Testis (tissue), 3 donors: ENCODE results near the gene ZSWIM6. TPM values are rescaled to one million over a fixed set of nuclear protein-coding genes. Genes with fewer than 3 reads are reported as not detected.

Source experiments
- DNase-seq: peaks from one replicate; pipeline ENCODE4 v3.0.0-alpha.2; 2019
- H3K27ac ChIP-seq, 2 donors: fragments of 200-600 bp; sonication (generic); one replicate each; pipeline ENCODE4 v1.5.1; 2019
- H3K27me3 ChIP-seq: fragments of 200-600 bp; sonication (generic); one replicate; pipeline ENCODE4 v1.5.1; 2019
- H3K36me3 ChIP-seq: fragments of 200-600 bp; sonication (generic); one replicate; pipeline ENCODE4 v1.5.1; 2017; ENCODE audit warnings: low read depth; ENCODE audit errors: missing control alignments
- H3K4me1 ChIP-seq: fragments of 200-600 bp; sonication (generic); one replicate; pipeline ENCODE4 v1.5.1; 2019
- H3K4me3 ChIP-seq, 2 donors: fragments of 200-600 bp; sonication (generic); one replicate each; pipeline ENCODE4 v1.5.1; 2017 to 2019
- H3K9me3 ChIP-seq: fragments of 200-600 bp; sonication (generic); one replicate; pipeline ENCODE4 v1.5.1; 2017
- POLR2A ChIP-seq: fragments of 450-650 bp; IDR thresholded peaks from one replicate; pipeline ENCODE4 v1.6.1; 2017; ENCODE audit warnings: antibody characterized with exemption, mild to moderate bottlenecking, moderate library complexity
- WGBS, 2 donors: methylation state at CpG; one replicate each; pipeline ENCODE4 v1.1.5; 2018; 5-methylcytosine and 5-hydroxymethylcytosine counted together
- intact Hi-C: fragments of 100-400 bp; cut with DNase I; formaldehyde crosslinking; loops from one replicate; pipeline ENCODE4 v1.15.1; 2023; ENCODE audit warnings: low total_unique reads
- polyA plus RNA-seq: library from polyadenylated mRNA; stranded (reverse); fragments of 350-450 nt; fragmentation: Illumina TruSeq; extraction: RNeasy Lipid Tissue Mini Kit (QIAGEN cat#74804); gene quantifications from one replicate; pipeline ENCODE4 v1.2.3, GENCODE V29; 2014; ENCODE audit warnings: low read depth, low replicate concordance; ENCODE audit not compliant: insufficient read depth
- total RNA-seq, 2 donors: library from RNA; depleted of rRNA; stranded (reverse); fragments of >200 nt; gene quantifications; one replicate each; pipeline ENCODE4 v1.2.3, GENCODE V29; 2016
- TF ChIP-seq, protein P1 (sequence below), 3 experiments: fragments of 450-650 bp in 2 of 3; fragments of 200-600 bp in 1 of 3; sonication (generic) in 1 of 3; IDR thresholded peaks; one replicate each; pipeline ENCODE4 v1.5.1; 2016 to 2019; ENCODE audit warnings: antibody characterized with exemption in 3 of 3, mild to moderate bottlenecking in 2 of 3, moderate library complexity in 1 of 3

ZSWIM6 gene
- total and polyA plus RNA-seq, 3 donors from 2014 or later, result 14.6 to 18.0 (median 16.5) TPM

DNA sequence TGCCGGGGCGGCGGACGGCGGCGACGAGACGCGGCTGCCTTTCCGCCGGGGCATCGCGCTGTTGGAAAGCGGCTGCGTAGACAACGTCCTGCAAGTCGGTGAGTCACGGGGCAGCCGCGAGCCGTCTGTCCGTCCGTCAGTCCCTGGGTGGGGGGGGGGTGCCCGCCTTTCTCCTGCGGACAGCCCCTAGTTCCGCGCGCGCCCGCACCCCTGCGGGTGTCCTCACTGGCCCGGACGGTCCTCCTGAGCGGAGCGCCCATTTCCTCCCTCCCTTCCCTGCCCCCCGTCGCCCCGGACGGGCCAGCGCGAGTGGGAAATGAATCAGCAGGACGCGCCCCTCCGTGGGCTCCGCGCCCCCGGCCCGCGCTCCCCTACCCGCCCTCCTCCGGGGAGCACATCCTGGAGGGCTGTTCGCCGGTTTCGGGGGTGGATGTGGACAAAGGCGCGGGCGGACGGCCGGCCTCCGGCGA is 828 bp downstream of the ZSWIM6 start:
- 2% methylated on average over 13 of the region's 61 CpGs; no CpG with 5 or more reads in 1 of the 2 donors for WGBS, 2 donors
- no peaks in the 10 kb centered on the region for H3K36me3 ChIP-seq
- H3K4me1 ChIP-seq, result peaks cover 9% of the 10 kb centered on the region
- intact Hi-C loops, result loop anchor here (10.0 kb wide), 1 partner anchor 292 kb away; no protein-coding TSS in a partner anchor
- H3K4me3 ChIP-seq, result peak overlapping the region; percentile 89 to 93
- DNase-seq, result peak; percentile 49
- H3K27ac ChIP-seq, result peak overlapping the region; percentile 20 to 86
- no peaks in the 10 kb centered on the region for H3K9me3 ChIP-seq
- no peaks in the 10 kb centered on the region for H3K27me3 ChIP-seq
- no peak for TF ChIP-seq POLR2A
- TF ChIP-seq, protein P1, sequence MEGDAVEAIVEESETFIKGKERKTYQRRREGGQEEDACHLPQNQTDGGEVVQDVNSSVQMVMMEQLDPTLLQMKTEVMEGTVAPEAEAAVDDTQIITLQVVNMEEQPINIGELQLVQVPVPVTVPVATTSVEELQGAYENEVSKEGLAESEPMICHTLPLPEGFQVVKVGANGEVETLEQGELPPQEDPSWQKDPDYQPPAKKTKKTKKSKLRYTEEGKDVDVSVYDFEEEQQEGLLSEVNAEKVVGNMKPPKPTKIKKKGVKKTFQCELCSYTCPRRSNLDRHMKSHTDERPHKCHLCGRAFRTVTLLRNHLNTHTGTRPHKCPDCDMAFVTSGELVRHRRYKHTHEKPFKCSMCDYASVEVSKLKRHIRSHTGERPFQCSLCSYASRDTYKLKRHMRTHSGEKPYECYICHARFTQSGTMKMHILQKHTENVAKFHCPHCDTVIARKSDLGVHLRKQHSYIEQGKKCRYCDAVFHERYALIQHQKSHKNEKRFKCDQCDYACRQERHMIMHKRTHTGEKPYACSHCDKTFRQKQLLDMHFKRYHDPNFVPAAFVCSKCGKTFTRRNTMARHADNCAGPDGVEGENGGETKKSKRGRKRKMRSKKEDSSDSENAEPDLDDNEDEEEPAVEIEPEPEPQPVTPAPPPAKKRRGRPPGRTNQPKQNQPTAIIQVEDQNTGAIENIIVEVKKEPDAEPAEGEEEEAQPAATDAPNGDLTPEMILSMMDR (IDR thresholded peaks at IDR 0.05), result no peak

DNA sequence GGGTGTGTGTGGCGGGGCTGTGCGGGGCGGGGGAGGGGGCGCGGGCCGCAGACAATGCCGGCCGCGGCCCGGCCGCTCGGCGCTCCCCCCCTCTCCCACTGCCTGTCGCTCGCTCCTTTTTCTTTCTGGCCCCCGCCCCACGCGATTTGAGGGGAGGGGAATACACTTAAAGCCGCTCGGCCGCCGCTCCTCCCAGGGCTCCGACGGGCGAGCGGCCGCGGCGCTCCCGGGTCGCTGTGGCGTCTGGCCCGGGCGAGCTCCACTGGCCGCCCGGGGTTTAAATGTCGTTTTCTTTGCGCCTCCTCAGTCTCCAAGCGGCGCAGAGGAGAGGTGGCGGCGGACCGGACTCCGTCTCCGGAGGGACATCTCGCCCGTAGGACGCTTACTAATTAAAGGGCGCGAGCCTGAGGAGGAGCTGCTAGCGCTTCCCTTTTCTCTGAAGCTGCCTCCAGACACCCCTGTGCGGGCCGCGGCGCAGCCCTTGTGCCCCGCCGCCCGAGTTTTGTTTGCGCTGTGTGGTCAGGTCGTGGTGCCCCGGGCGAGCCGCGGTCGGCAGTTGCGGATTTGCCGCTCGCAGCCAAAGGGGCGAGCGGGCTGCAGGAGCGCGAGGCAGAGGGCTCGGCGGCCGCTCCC is 1.4 kb downstream of the ZSWIM6 start:
- 0 to 1% methylated on average over 33 to 66 of the region's 75 CpGs for WGBS, 2 donors
- Histone ChIP-seq H3K36me3 (no peaks in the 10 kb centered on the region), H3K4me3 (peak overlapping the region; percentile 89 to 93), H3K27ac (peak overlapping the region; percentile 20 to 86), H3K27me3 (no peaks in the 10 kb centered on the region), H3K9me3 (no peaks in the 10 kb centered on the region), H3K4me1 (peaks cover 9% of the 10 kb centered on the region)
- intact Hi-C loops, result loop anchor here (10.0 kb wide), 1 partner anchor 291 kb away; no protein-coding TSS in a partner anchor
- TF ChIP-seq, protein P1 (IDR thresholded peaks at IDR 0.05), result no peak
- TF ChIP-seq POLR2A, result no peak
- peak; percentile 46 for DNase-seq

DNA sequence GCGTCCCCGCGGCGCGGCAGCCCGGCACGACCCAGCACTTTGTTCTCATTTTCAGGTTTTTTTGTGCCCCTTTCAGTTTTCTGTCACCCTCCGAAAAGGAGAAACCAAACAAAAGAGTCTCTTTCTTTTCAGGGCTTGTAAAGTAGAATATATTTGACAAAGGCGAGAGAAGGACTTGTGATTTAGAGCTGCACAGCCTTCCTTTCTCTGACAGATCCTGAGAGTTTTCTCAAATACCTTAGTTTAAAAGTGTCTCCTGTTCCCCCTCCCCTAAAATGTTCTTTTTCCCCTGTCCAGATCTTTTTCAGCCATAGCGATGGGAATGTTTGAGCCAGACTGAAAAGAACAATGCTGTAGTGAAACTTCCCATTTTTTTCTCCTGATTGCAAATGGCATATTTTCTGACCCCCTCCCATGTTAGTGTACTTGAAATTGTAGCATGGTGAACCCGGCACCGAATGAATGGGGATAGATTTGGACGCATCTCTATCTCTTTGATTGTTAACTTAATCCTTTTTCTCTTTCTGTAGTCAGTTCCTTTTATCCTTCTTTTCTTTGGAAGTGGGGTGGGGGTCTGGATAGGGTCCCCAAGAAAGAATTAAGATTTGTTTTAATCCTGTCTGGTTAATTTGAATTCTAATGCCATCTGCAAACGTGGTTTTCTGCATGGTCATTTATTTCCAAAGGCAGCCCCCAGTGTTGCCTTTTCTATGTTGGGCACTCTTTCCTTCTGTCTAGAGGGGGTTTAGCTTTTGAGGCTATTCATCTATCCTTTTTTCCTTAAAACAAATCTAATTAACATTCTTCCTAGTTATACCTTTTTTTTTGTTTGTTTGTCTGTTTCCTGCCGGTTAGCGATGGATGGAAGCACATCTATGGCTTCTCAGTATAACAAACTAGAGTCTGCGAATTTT is 2.2 kb downstream of the ZSWIM6 start:
- no peak for DNase-seq
- TF ChIP-seq, protein P1 (IDR thresholded peaks at IDR 0.05), result no peak
- no peak for TF ChIP-seq POLR2A

DNA sequence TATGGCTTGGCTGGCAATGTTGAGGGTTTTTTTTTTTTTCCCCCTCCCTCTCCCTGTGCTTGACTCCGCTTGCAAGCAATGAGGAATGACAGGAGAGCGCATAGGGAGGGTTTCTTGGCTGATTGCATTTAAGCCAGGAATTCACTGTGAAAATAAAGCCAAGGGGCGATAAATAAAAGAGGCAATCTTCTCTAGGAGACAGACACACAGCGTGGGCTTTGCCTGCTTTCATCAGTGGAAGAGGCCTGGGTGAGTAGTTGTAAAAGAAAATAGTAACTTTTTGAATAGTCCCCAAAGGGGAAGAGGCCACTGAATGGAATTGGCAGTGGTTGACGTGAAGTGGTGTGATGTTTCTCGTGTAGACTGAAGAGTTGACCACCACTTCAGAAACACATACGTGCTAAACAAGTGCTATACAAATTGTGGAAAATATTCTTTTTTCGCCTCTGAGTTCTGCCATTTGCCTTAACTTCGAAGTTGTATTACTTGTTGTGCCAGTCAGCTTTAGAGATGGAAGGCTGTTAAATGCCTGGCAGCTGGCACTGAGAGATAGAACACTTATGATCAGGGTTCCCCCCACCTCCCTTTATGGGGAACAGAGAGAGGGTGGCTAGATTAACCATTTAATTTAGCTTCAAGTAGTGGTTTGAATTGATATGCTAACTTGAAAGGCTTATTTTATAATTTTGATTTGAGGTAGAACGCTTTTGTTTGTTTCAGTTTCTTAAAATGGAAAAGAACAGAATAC is 3.0 kb downstream of the ZSWIM6 start:
- TF ChIP-seq, protein P1 (IDR thresholded peaks at IDR 0.05), result no peak
- TF ChIP-seq POLR2A, result no peak
- Histone ChIP-seq H3K36me3 (no peaks in the 10 kb centered on the region), H3K27me3 (no peaks in the 10 kb centered on the region), H3K27ac (no peak overlapping the region), H3K4me3 (no peak overlapping the region), H3K9me3 (no peaks in the 10 kb centered on the region), H3K4me1 (peaks cover 9% of the 10 kb centered on the region)
- intact Hi-C loops, result loop anchor here (10.0 kb wide), 1 partner anchor 290 kb away; no protein-coding TSS in a partner anchor
- DNase-seq, result no peak
- 55 to 63% methylated on average over 10 of the region's 10 CpGs for WGBS, 2 donors

More for the DNA sequence above, 2.2 kb downstream of the ZSWIM6 start:
- WGBS, 2 donors, result 14 to 16% methylated on average over 17 of the region's 17 CpGs
- H3K27me3 ChIP-seq, result no peaks in the 10 kb centered on the region
- peak overlapping the region; percentile 20 to 86 for H3K27ac ChIP-seq
- intact Hi-C loops, result loop anchor here (10.0 kb wide), 1 partner anchor 291 kb away; no protein-coding TSS in a partner anchor
- peak overlapping the region; percentile 89 to 93 for H3K4me3 ChIP-seq
- peaks cover 9% of the 10 kb centered on the region for H3K4me1 ChIP-seq
- H3K9me3 ChIP-seq, result no peaks in the 10 kb centered on the region
- no peaks in the 10 kb centered on the region for H3K36me3 ChIP-seq
